Cardiac ventricle fibroblast (primary cell): ENCODE data around the gene OR52B2. TPM values are rescaled to one million over a fixed set of nuclear protein-coding genes. Genes with fewer than 3 reads are reported as not detected.

Experiments used
- total RNA-seq: library from RNA; depleted of rRNA; stranded (reverse); fragments of >200 nt; gene quantifications from 2 replicates; pipeline ENCODE4 v1.2.3, GENCODE V29; 2015

OR52B2 gene
- total RNA-seq: not detected in 2 replicates

GRCh38 chr11:6170226-6170625 is at the start of gene OR52B2:
Gene OR52B2, minus strand, starts transcription at chr11:6170326. Its CDS starts 0 bp downstream, at chr11:6170326.

GRCh38 chr11:6205366-6205765 is 35.2 kb upstream of the OR52B2 start, which contains the start of gene C11orf42:
Gene C11orf42, plus strand, starts transcription at chr11:6205557. Its CDS starts 59 bp downstream, at chr11:6205616.

GRCh38 chr11:6199174-6199810 is 29.2 kb upstream of the OR52B2 start, which contains the start of gene OR52W1:
Gene OR52W1, plus strand, starts transcription at chr11:6199224. Its CDS starts 0 bp downstream, at chr11:6199224.

Other genes starting within 250 kb of the OR52B2 start
- not detected in 2 replicates for gene OR56A3, start 228.1 kb downstream of the OR52B2 start, total RNA-seq
- not detected in 2 replicates for gene OR56A5, start 201.8 kb downstream of the OR52B2 start, total RNA-seq
- not detected in 2 replicates for gene OR52L1, start 183.3 kb downstream of the OR52B2 start, total RNA-seq
- not detected in 2 replicates for gene OR56A4, start 163.4 kb downstream of the OR52B2 start, total RNA-seq
- gene OR56A1, start 139.6 kb downstream of the OR52B2 start, total RNA-seq: not detected in 2 replicates
- gene OR56B4, start 62.6 kb downstream of the OR52B2 start, total RNA-seq: not detected in 2 replicates
- gene OR52W1, start 28.9 kb upstream of the OR52B2 start, total RNA-seq: not detected in 2 replicates
- gene C11orf42, start 35.2 kb upstream of the OR52B2 start, total RNA-seq: not detected in 2 replicates
- 19.8 and 25.7 TPM in 2 replicates for gene FHIP1B, start 64.3 kb upstream of the OR52B2 start, total RNA-seq
- 0.12 TPM in 1 of 2 replicates, not detected in the other for gene CNGA4, start 68.8 kb upstream of the OR52B2 start, total RNA-seq
- gene CCKBR, start 89.5 kb upstream of the OR52B2 start, total RNA-seq: not detected in 2 replicates
- gene CAVIN3, start 150.2 kb upstream of the OR52B2 start, total RNA-seq: 469 and 520 TPM in 2 replicates
- 47.8 and 55.1 TPM in 2 replicates for gene SMPD1, start 220.1 kb upstream of the OR52B2 start, total RNA-seq
- gene APBB1, start 248.8 kb upstream of the OR52B2 start, total RNA-seq: 20.8 and 21.2 TPM in 2 replicates